Suprapubic skin (tissue), 4 donors: ENCODE results near the gene CKB.

Experiments used
- EP300 ChIP-seq: sonication (generic); formaldehyde crosslinking; IDR thresholded peaks from one replicate; pipeline ENCODE4 v1.6.1; 2017; ENCODE audit warnings: antibody characterized with exemption
- POLR2AphosphoS5 ChIP-seq, 3 donors: sonication (generic); formaldehyde crosslinking; IDR thresholded peaks; one replicate each; pipeline ENCODE4 v1.6.1; 2017; ENCODE audit warnings: antibody characterized with exemption in 3 of 3

GRCh38 chr14:103546652-103547454, 24.2 kb upstream of the CKB start:
- TF ChIP-seq EP300 = no peak
- TF ChIP-seq POLR2AphosphoS5 (IDR thresholded peaks at IDR 0.05) = no peak
